Neutrophil (primary cell): ENCODE data around the gene PPP2R2C.

Source experiments
- H3K27ac ChIP-seq: fragments of 200-600 bp; sonication (generic); 2 replicates; pipeline ENCODE4 v1.5.1; 2016; ENCODE audit warnings: mild to moderate bottlenecking, moderate library complexity
- H3K27me3 ChIP-seq: fragments of 200-600 bp; sonication (generic); 2 replicates; pipeline ENCODE4 v1.6.0; 2016; ENCODE audit warnings: mild to moderate bottlenecking
- H3K36me3 ChIP-seq: fragments of 200-600 bp; sonication (generic); 2 replicates; pipeline ENCODE4 v1.5.1; 2017
- H3K4me1 ChIP-seq, 2 experiments: fragments of 200-600 bp in 1 of 2; sonication (generic) in 1 of 2; 1 replicate in 1 of 2; 2 replicates in 1 of 2; pipeline versions ENCODE4 v1.5.1 to v1.6.1; 2013 to 2016; ENCODE audit warnings: low read depth in 1 of 2, low read length in 1 of 2, mild to moderate bottlenecking in 1 of 2, moderate library complexity in 1 of 2; ENCODE audit not compliant: control insufficient read depth in 1 of 2, insufficient read depth in 1 of 2
- H3K4me3 ChIP-seq, 2 experiments: fragments of 200-600 bp in 1 of 2; sonication (generic) in 1 of 2; 1 replicate in 1 of 2; 2 replicates in 1 of 2; pipeline ENCODE4 v1.5.1; 2013 to 2016; ENCODE audit warnings: low read depth in 1 of 2, low read length in 1 of 2, mild to moderate bottlenecking in 1 of 2, moderate library complexity in 1 of 2
- H3K9me3 ChIP-seq: fragments of 200-600 bp; sonication (generic); 2 replicates; pipeline ENCODE4 v1.5.1; 2016
- TF ChIP-seq, protein P1 (sequence below): fragments of 200-600 bp; sonication (generic); IDR thresholded peaks from 2 replicates; pipeline ENCODE4 v1.5.1; 2016; ENCODE audit warnings: antibody characterized with exemption

Gene PPP2R2C

DNA sequence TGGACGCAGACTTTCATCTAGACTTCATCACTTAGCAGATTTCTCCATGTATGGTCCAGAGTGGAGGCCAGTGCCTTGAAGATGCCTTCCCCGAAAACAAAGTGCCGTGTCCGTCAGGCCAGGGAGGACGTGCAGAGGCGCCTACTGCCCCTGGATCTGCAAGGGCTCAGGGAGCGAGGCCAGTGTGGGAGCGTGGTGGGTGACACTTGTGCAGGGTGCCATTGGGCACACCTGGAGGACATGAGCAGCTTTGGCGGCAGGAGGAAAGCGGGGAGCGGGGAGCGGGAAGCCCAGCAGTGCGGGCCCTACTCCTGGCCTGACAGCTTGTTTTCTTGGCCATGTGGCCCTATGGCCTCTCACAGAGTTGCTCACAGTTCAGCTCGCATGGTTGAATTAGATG, 176.9 kb downstream of the PPP2R2C start:
- Histone ChIP-seq H3K9me3 (no peaks in the 10 kb centered on the region), H3K4me1 (no peaks in the 10 kb centered on the region), H3K27me3 (no peaks in the 10 kb centered on the region), H3K27ac (no peak overlapping the region), H3K36me3 (no peaks in the 10 kb centered on the region), H3K4me3 (no peak overlapping the region)
- TF ChIP-seq, protein P1, sequence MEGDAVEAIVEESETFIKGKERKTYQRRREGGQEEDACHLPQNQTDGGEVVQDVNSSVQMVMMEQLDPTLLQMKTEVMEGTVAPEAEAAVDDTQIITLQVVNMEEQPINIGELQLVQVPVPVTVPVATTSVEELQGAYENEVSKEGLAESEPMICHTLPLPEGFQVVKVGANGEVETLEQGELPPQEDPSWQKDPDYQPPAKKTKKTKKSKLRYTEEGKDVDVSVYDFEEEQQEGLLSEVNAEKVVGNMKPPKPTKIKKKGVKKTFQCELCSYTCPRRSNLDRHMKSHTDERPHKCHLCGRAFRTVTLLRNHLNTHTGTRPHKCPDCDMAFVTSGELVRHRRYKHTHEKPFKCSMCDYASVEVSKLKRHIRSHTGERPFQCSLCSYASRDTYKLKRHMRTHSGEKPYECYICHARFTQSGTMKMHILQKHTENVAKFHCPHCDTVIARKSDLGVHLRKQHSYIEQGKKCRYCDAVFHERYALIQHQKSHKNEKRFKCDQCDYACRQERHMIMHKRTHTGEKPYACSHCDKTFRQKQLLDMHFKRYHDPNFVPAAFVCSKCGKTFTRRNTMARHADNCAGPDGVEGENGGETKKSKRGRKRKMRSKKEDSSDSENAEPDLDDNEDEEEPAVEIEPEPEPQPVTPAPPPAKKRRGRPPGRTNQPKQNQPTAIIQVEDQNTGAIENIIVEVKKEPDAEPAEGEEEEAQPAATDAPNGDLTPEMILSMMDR = no peak

DNA sequence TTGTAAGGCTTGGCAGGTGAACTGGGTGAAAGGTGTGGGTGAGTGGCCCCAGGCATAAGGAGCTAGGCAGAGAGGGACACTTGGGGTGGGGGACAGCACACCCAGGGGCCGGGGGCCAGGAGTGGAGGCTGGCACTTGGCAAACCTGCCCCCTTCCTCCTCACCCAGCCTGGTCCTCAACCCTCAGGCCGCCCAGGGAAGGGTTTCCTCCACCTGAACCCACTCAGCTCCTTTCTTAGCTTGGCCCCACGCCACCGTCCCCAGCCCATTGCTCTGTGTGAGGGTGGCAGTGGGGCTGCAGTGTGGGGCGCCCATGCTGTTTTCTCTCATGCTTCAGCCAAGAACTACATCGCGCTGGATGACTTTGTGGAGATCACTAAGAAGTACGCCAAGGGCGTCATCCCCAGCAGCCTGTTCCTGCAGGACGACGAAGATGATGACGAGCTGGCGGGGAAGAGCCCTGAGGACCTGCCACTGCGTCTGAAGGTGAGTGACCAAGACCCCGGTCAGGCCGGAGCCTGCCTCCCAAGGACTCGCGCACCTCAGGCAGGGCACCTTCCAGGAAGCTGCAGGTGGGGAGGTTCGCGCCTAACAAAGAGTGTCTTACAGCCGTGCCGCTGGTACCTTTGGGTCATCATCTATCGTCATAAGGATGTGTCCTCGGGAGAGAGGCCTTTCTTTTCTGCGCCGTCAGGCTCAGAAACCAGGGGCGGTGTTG, 177.6 kb downstream of the PPP2R2C start:
- H3K36me3 ChIP-seq = no peaks in the 10 kb centered on the region
- H3K4me1 ChIP-seq = no peaks in the 10 kb centered on the region
- TF ChIP-seq, protein P1 = no peak
- no peak overlapping the region for H3K4me3 ChIP-seq
- no peaks in the 10 kb centered on the region for H3K27me3 ChIP-seq
- no peaks in the 10 kb centered on the region for H3K9me3 ChIP-seq
- H3K27ac ChIP-seq = no peak overlapping the region

DNA sequence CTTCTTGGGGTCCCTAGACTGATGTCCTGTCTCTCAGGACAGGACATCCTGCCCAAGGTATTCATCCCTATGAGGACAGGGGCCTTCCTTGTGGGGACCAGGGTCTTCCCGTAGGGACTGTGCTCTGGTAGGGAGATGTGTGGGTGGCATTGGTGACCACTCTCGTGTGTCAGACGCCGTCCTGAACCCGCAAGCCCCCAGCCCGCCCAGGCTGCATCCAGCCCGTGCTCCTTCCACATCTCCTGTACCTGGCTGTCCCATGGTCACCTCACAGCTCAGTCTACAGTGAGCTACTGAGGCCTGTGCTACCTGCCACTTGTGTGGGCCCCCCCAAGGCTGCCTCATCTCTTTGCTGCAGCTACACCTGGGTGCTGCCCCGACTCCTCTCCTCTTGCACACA, 178.8 kb downstream of the PPP2R2C start:
- Histone ChIP-seq H3K36me3 (no peaks in the 10 kb centered on the region), H3K4me1 (no peaks in the 10 kb centered on the region), H3K27me3 (no peaks in the 10 kb centered on the region), H3K4me3 (no peak overlapping the region), H3K9me3 (no peaks in the 10 kb centered on the region), H3K27ac (no peak overlapping the region)
- TF ChIP-seq, protein P1 = no peak

DNA sequence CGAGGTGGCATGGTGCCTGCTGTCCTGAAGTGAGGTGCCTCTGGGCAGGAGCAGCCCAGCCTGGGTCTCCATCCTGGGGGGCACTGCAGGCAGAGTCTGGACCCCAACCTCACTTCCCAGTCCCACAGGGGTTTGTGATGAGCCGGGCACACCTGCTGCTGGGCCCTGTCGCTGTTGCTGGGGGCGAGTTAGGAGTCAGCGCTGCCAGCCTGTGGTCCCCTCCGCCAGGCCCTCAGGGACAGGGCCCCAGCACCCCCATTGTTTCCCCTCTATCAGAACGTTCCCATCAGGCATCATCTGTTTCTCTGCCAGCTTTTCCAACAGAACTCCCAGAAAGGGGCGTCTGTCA, 179.3 kb downstream of the PPP2R2C start:
- no peak overlapping the region for H3K4me3 ChIP-seq
- H3K27me3 ChIP-seq = no peaks in the 10 kb centered on the region
- no peaks in the 10 kb centered on the region for H3K4me1 ChIP-seq
- H3K27ac ChIP-seq = no peak overlapping the region
- H3K36me3 ChIP-seq = no peaks in the 10 kb centered on the region
- TF ChIP-seq, protein P1 = no peak
- H3K9me3 ChIP-seq = no peaks in the 10 kb centered on the region

DNA sequence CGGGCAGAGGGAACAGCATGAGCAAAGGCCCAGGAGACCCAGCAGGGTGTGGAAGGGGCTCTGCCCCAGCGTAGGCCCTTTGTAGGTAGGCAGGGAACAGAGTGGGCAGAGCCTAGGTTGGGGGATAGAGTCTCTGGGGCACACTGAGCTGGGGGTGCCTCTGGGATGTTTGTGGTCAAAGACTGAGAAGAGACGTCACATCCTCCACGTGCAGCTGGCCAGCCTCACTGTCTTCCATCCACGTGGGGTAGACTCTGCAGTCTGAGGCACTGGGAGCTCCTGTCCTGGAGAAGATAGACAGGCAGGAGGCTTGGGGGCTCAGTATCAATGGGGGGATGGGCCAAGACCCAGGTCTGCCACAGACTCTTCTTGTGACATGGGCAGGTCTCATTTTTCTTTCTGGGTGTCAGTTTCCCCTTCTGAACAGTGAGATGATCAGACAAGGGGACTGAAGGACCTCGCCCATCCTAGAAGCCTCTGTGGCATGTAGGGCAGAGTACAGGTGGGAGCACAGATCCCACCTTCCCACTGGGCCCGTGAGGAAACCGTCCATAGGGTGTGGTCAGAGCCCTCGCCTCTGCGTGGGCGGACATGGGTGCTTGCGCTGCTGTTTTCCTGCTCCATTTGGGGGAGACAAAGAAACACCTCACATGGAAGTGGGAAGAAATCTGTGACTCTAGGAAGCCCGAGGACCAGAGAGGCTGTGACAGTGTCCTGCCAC, 179.9 kb downstream of the PPP2R2C start:
- Histone ChIP-seq H3K36me3 (no peaks in the 10 kb centered on the region), H3K4me1 (no peaks in the 10 kb centered on the region), H3K9me3 (no peaks in the 10 kb centered on the region), H3K4me3 (no peak overlapping the region), H3K27ac (no peak overlapping the region), H3K27me3 (no peaks in the 10 kb centered on the region)
- TF ChIP-seq, protein P1 = no peak
